OCI-LY1 (cell line): ENCODE data around the gene NAV2.

Source experiments
- H2AFZ ChIP-seq: fragments of 200-600 bp; sonication (generic), shearing (Covaris generic); 2 replicates; pipeline ENCODE4 v1.6.0; 2014; ENCODE audit warnings: antibody characterized with exemption, mild to moderate bottlenecking, low read length
- H3F3A ChIP-seq: fragments of 200-600 bp; sonication (generic), shearing (Covaris generic); 2 replicates; pipeline ENCODE4 v1.6.0; 2014; ENCODE audit warnings: mild to moderate bottlenecking, antibody characterized with exemption, low read length, moderate library complexity; ENCODE audit not compliant: insufficient read depth
- H3K27ac ChIP-seq: fragments of 200-600 bp; sonication (generic); 2 replicates; pipeline ENCODE4 v1.5.1; 2014; ENCODE audit warnings: low read length, mixed run types, mild to moderate bottlenecking, low read depth; ENCODE audit not compliant: poor library complexity, severe bottlenecking
- H3K27me3 ChIP-seq: fragments of 200-600 bp; sonication (generic); 2 replicates; pipeline ENCODE4 v1.6.0; 2014; ENCODE audit warnings: antibody characterized with exemption, mild to moderate bottlenecking, low read length, moderate library complexity; ENCODE audit not compliant: insufficient read depth
- H3K36me3 ChIP-seq: fragments of 200-600 bp; sonication (generic); 2 replicates; pipeline ENCODE4 v1.6.1; 2014; ENCODE audit warnings: mild to moderate bottlenecking, antibody characterized with exemption, low read length, moderate library complexity, mixed read lengths; ENCODE audit not compliant: insufficient read depth
- H3K4me1 ChIP-seq: fragments of 200-600 bp; sonication (generic); 2 replicates; pipeline ENCODE4 v1.5.1; 2014; ENCODE audit warnings: mild to moderate bottlenecking, low read length, moderate library complexity; ENCODE audit not compliant: insufficient read depth, severe bottlenecking
- H3K4me2 ChIP-seq: fragments of 200-600 bp; sonication (generic), shearing (Covaris generic); 2 replicates; pipeline ENCODE4 v1.6.1; 2014; ENCODE audit warnings: low read length
- H3K4me3 ChIP-seq: fragments of 200-600 bp; sonication (generic); 2 replicates; pipeline ENCODE4 v1.5.1; 2014; ENCODE audit warnings: low read length, low read depth, mild to moderate bottlenecking, mixed read lengths; ENCODE audit not compliant: poor library complexity, severe bottlenecking
- H3K79me2 ChIP-seq: fragments of 200-600 bp; shearing (Covaris generic); 2 replicates; pipeline ENCODE4 v1.6.1; 2016; ENCODE audit warnings: mixed run types, low read length, mixed read lengths; ENCODE audit not compliant: insufficient read depth
- H3K9ac ChIP-seq: fragments of 200-600 bp; sonication (generic), shearing (Covaris generic); 2 replicates; pipeline ENCODE4 v1.6.1; 2014; ENCODE audit warnings: mild to moderate bottlenecking, low read length, mixed read lengths
- H3K9me2 ChIP-seq: fragments of 200-600 bp; sonication (generic), shearing (Covaris generic); 2 replicates; pipeline ENCODE4 v1.6.1; 2014; ENCODE audit warnings: low read depth, mild to moderate bottlenecking, low read length, mixed read lengths
- H3K9me3 ChIP-seq: fragments of 200-600 bp; shearing (Covaris generic); 2 replicates; pipeline ENCODE4 v1.6.1; 2014; ENCODE audit warnings: low read length, mixed read lengths
- H4K20me1 ChIP-seq: fragments of 200-600 bp; sonication (generic), shearing (Covaris generic); 2 replicates; pipeline ENCODE4 v1.6.0; 2016; ENCODE audit warnings: mild to moderate bottlenecking, low read length; ENCODE audit not compliant: insufficient read depth
- EZH2 ChIP-seq: fragments of 200-600 bp; sonication (generic), shearing (Covaris generic); IDR thresholded peaks from 2 replicates; pipeline ENCODE4 v1.8.0; 2017; ENCODE audit warnings: borderline replicate concordance, mixed run types, mild to moderate bottlenecking, antibody characterized with exemption, low read length, moderate library complexity, mixed read lengths
- TF ChIP-seq, protein P1 (sequence below): fragments of 200-600 bp; sonication (generic), shearing (Covaris generic); IDR thresholded peaks from 2 replicates; pipeline ENCODE4 v1.5.1; 2017; ENCODE audit warnings: mild to moderate bottlenecking, antibody characterized with exemption, low read length, moderate library complexity, mixed read lengths

NAV2 gene

DNA sequence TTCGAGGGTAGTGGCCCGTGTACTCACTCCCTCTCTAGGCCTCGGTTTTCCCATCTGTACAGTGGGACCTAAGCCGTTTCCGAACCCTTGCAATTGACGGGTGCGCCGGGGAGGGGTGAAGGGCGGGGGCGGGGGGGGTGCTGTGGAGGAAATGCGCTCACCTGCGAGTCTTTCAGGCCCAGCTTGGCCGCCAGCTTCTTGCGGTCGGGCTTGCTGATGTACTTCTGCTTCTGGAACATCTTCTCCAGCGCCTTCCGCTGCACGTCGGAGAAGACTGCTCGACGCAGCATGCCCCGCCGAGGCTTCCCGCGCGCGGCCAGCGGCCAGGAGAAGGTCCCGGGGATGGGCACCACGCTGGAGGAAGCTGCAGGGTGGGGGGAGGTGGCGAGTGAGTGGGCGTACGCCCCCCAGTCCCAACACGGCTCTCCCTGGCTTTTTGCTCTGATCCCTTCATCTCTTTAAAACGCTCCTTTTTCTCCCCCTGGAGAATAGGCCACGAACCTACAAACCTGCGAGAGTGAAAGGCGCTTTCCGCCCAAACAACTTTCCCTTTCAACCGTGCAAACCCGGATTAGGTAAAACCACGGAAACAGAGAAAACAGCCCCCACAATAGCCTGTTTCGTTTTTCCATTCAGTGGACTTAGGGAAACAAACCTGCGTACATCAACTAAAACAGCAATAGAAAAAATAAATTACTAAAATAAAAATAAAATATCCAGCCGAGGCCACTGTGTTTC lies 444.4 kb downstream of the NAV2 start:
- Histone ChIP-seq H2AFZ (no peak overlapping the region), H3K9ac (no peak overlapping the region), H3K4me1 (no peaks in the 10 kb centered on the region), H3K27ac (no peak overlapping the region), H3F3A (no peaks in the 10 kb centered on the region), H3K27me3 (0 out of 2 replicates have a peak, but pooled peaks cover 3% of the 10 kb centered on the region), H4K20me1 (no peaks in the 10 kb centered on the region), H3K36me3 (no peaks in the 10 kb centered on the region), H3K9me3 (no peaks in the 10 kb centered on the region), H3K79me2 (no peaks in the 10 kb centered on the region), H3K9me2 (no peaks in the 10 kb centered on the region), H3K4me2 (no peak overlapping the region), H3K4me3 (no peak overlapping the region)
- TF ChIP-seq, protein P1, sequence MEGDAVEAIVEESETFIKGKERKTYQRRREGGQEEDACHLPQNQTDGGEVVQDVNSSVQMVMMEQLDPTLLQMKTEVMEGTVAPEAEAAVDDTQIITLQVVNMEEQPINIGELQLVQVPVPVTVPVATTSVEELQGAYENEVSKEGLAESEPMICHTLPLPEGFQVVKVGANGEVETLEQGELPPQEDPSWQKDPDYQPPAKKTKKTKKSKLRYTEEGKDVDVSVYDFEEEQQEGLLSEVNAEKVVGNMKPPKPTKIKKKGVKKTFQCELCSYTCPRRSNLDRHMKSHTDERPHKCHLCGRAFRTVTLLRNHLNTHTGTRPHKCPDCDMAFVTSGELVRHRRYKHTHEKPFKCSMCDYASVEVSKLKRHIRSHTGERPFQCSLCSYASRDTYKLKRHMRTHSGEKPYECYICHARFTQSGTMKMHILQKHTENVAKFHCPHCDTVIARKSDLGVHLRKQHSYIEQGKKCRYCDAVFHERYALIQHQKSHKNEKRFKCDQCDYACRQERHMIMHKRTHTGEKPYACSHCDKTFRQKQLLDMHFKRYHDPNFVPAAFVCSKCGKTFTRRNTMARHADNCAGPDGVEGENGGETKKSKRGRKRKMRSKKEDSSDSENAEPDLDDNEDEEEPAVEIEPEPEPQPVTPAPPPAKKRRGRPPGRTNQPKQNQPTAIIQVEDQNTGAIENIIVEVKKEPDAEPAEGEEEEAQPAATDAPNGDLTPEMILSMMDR: no peak
- TF ChIP-seq EZH2: no peak

DNA sequence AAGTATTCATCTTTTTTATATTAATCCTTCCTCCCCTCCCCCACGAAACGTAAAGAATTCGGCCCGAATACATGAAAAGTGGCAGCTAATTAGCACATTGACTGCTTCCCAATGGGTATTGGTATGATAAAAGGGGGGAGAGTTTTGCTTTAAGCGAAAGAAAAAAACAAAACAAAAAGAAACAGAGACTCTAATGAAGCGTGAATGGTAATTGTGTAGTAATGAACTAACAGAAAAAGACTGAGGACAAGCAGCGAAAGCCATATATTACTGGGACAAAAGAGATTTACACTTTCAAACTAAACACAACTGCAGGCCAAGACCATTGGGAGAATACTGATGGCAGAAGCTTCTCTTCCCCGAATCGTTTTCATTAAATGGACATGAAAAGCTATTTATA lies 445.1 kb downstream of the NAV2 start:
- TF ChIP-seq EZH2: no peak
- TF ChIP-seq, protein P1: no peak
- 0 out of 2 replicates have a peak, but pooled peaks cover 3% of the 10 kb centered on the region for H3K27me3 ChIP-seq
- no peaks in the 10 kb centered on the region for H3K36me3 ChIP-seq
- no peaks in the 10 kb centered on the region for H3K4me1 ChIP-seq
- no peak overlapping the region for H3K27ac ChIP-seq
- no peak overlapping the region for H3K4me2 ChIP-seq
- H4K20me1 ChIP-seq: no peaks in the 10 kb centered on the region
- H3K4me3 ChIP-seq: no peak overlapping the region
- H3F3A ChIP-seq: no peaks in the 10 kb centered on the region
- no peaks in the 10 kb centered on the region for H3K79me2 ChIP-seq
- no peaks in the 10 kb centered on the region for H3K9me3 ChIP-seq
- H2AFZ ChIP-seq: no peak overlapping the region
- no peak overlapping the region for H3K9ac ChIP-seq
- no peaks in the 10 kb centered on the region for H3K9me2 ChIP-seq

DNA sequence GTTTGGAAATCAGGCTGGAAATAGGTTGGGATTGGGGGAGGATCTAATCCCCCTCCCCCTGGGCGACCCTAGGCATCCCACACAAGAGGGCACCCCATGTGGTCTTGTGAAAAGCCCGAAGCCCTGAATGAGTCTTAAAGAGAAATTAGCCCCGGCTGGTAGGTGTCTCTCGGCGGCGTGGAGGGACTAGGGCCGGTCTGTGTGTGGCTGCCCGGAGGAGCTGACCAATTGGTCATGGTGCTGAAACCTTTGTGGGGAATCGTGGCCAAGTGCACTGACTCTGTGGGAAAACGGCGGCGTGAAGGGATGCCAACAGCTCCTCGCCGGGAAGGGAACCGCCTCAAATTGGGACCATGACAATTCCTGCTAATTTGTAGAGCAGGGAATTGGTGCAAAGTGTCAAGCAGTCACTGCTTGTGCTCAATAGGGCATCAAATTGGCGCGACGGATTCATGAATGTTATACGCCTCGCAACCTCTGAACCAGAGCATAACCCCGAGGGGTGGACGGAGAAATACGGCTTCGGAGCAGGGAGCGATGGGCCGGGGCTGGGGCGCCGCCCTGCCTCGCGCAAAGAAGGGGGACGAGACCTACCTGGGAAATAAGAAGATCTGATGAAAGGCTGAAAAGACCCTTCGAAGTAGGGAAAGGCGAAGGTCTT lies 446.1 kb downstream of the NAV2 start:
- Histone ChIP-seq H3K4me2 (no peak overlapping the region), H3K4me1 (no peaks in the 10 kb centered on the region), H3K9me2 (no peaks in the 10 kb centered on the region), H2AFZ (no peak overlapping the region), H4K20me1 (no peaks in the 10 kb centered on the region), H3K4me3 (no peak overlapping the region), H3F3A (no peaks in the 10 kb centered on the region), H3K79me2 (no peaks in the 10 kb centered on the region), H3K27ac (no peak overlapping the region), H3K9me3 (no peaks in the 10 kb centered on the region), H3K27me3 (peaks cover 3% of the 10 kb centered on the region; the same call in 1 of the 2 replicates), H3K36me3 (no peaks in the 10 kb centered on the region), H3K9ac (no peak overlapping the region)
- TF ChIP-seq, protein P1: no peak
- no peak for TF ChIP-seq EZH2
